WTC11 (cell line): ENCODE measurements around the gene PSMB11. TPM values are rescaled to one million over a fixed set of nuclear protein-coding genes. Genes with fewer than 3 reads are reported as not detected.

Experiments used
- ELF4 ChIP-seq: sonication (generic); formaldehyde crosslinking; IDR thresholded peaks from 2 replicates; pipeline ENCODE4 v1.8.1; 2022; ENCODE audit warnings: low read depth, mild to moderate bottlenecking, moderate library complexity, missing genetic modification reagents
- GTF2I ChIP-seq: fragments of 250-450 bp; sonication (Bioruptor Pico); conservative IDR thresholded peaks from 2 replicates; pipeline ENCODE4 v1.4.0; 2021; ENCODE audit warnings: mild to moderate bottlenecking
- JAZF1 ChIP-seq: fragments of 250-450 bp; sonication (Bioruptor Pico); IDR thresholded peaks from 2 replicates; pipeline ENCODE4 v1.9.0; 2021; ENCODE audit warnings: moderate library complexity, mild to moderate bottlenecking, inconsistent platforms
- MYBL2 ChIP-seq: sonication (generic); formaldehyde crosslinking; IDR thresholded peaks from 2 replicates; pipeline ENCODE4 v1.8.1; 2023; ENCODE audit warnings: mild to moderate bottlenecking, moderate library complexity, missing genetic modification reagents
- NFE2L1 ChIP-seq: sonication (generic); formaldehyde crosslinking; IDR thresholded peaks from 2 replicates; pipeline ENCODE4 v1.8.1; 2023; ENCODE audit warnings: missing genetic modification reagents
- SMAD3 ChIP-seq: sonication (generic); formaldehyde crosslinking; IDR thresholded peaks from 2 replicates; pipeline ENCODE4 v1.8.0; 2022; ENCODE audit warnings: missing genetic modification reagents, mild to moderate bottlenecking, borderline replicate concordance
- SOX15 ChIP-seq: fragments of 250-450 bp; sonication (Bioruptor Pico); IDR thresholded peaks from 2 replicates; pipeline ENCODE4 v1.9.0; 2021; ENCODE audit warnings: mild to moderate bottlenecking
- SP1 ChIP-seq: sonication (generic); formaldehyde crosslinking; conservative IDR thresholded peaks from 2 replicates; pipeline ENCODE4 v1.8.1; 2022; ENCODE audit warnings: missing genetic modification reagents
- TCF7 ChIP-seq: sonication (generic); formaldehyde crosslinking; IDR thresholded peaks from 2 replicates; pipeline ENCODE4 v1.8.0; 2022; ENCODE audit warnings: mild to moderate bottlenecking, low read depth, missing genetic modification reagents, moderate library complexity
- ZNF263 ChIP-seq: sonication (generic); formaldehyde crosslinking; IDR thresholded peaks from 2 replicates; pipeline ENCODE4 v1.8.1; 2022; ENCODE audit warnings: low read depth, mild to moderate bottlenecking, moderate library complexity, missing genetic modification reagents
- total RNA-seq: library from RNA; stranded (reverse); gene quantifications from 3 replicates; pipeline ENCODE4 v1.2.3, GENCODE V29; 2021
- TF ChIP-seq, protein P1 (sequence below): sonication (generic); formaldehyde crosslinking; IDR thresholded peaks from 2 replicates; pipeline ENCODE4 v1.8.0; 2022; ENCODE audit warnings: mild to moderate bottlenecking, missing genetic modification reagents
- TF ChIP-seq, protein P2 (sequence below): fragments of 250-450 bp; sonication (Bioruptor Pico); IDR thresholded peaks from 2 replicates; pipeline ENCODE4 v1.9.0; 2021; ENCODE audit warnings: mild to moderate bottlenecking, borderline replicate concordance
- TF ChIP-seq, protein P3 (sequence below): fragments of 250-450 bp; sonication (Bioruptor Pico); IDR thresholded peaks from 2 replicates; pipeline ENCODE4 v1.9.0; 2021; ENCODE audit warnings: mild to moderate bottlenecking
- TF ChIP-seq, protein P4 (sequence below): sonication (generic); formaldehyde crosslinking; IDR thresholded peaks from 2 replicates; pipeline ENCODE4 v1.8.1; 2023; ENCODE audit warnings: mild to moderate bottlenecking, missing genetic modification reagents
- TF ChIP-seq, protein P5 (sequence below): sonication (generic); formaldehyde crosslinking; conservative IDR thresholded peaks from 2 replicates; pipeline ENCODE4 v1.8.1; 2022; ENCODE audit warnings: mild to moderate bottlenecking, missing genetic modification reagents
- TF ChIP-seq, protein P6 (sequence below): sonication (generic); formaldehyde crosslinking; IDR thresholded peaks from 2 replicates; pipeline ENCODE4 v1.8.0; 2022; ENCODE audit warnings: mild to moderate bottlenecking, missing genetic modification reagents
- TF ChIP-seq, protein P7 (sequence below): sonication (generic); formaldehyde crosslinking; IDR thresholded peaks from 2 replicates; pipeline ENCODE4 v1.8.0; 2022; ENCODE audit warnings: mild to moderate bottlenecking, missing genetic modification reagents
- TF ChIP-seq, protein P8 (sequence below): sonication (generic); formaldehyde crosslinking; IDR thresholded peaks from 2 replicates; pipeline ENCODE4 v1.8.1; 2022; ENCODE audit warnings: missing genetic modification reagents, borderline replicate concordance

PSMB11 gene
- total RNA-seq, 1 experiment from 2014 or later = not detected

DNA sequence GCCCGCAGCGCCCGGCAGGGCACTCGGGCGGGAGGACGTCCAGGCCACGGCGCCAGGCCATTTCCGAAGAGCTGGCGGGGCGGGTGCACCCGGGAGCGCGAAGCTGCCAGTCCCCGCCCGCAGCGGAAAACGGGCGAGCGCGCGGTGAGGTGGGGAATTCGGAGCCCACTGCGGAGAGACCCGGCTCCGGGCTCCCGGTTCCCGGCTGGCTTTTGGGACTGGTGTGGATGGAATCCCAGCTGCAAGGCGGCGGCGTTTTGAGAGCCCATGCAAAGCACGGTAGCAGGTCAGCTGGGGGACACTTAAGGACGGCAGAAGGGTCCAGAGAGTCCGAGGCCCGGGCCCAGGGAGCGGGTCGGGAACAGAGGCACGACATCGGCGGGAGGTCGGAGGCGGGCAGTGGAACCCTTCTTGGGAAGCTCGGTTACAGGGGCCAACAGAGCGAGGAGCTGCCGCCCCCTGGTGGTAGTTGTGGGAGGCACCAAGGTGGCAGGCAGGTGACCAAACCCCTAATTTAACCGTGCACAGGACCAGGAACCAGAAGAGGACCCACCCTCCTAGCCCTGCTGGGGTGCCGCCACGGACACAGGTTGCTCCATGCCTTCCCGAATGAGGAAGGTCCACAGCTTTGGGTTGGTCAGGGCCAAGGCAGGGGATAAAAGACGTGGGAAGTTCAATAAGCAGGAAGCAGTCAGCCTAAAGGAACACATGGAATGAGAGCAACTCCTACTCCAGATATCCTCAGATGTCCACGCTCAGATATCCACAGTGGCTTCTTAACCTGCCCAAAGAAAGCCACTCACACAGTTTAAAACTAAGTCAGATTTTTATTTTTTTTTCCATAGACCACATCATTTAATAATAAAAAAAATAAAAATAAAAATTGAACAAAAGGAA lies 16.0 kb downstream of the PSMB11 start (continued):
- TF ChIP-seq, protein P1, sequence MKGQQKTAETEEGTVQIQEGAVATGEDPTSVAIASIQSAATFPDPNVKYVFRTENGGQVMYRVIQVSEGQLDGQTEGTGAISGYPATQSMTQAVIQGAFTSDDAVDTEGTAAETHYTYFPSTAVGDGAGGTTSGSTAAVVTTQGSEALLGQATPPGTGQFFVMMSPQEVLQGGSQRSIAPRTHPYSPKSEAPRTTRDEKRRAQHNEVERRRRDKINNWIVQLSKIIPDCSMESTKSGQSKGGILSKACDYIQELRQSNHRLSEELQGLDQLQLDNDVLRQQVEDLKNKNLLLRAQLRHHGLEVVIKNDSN = no peak; the same call in 1 of the 2 replicates
- TF ChIP-seq, protein P2, sequence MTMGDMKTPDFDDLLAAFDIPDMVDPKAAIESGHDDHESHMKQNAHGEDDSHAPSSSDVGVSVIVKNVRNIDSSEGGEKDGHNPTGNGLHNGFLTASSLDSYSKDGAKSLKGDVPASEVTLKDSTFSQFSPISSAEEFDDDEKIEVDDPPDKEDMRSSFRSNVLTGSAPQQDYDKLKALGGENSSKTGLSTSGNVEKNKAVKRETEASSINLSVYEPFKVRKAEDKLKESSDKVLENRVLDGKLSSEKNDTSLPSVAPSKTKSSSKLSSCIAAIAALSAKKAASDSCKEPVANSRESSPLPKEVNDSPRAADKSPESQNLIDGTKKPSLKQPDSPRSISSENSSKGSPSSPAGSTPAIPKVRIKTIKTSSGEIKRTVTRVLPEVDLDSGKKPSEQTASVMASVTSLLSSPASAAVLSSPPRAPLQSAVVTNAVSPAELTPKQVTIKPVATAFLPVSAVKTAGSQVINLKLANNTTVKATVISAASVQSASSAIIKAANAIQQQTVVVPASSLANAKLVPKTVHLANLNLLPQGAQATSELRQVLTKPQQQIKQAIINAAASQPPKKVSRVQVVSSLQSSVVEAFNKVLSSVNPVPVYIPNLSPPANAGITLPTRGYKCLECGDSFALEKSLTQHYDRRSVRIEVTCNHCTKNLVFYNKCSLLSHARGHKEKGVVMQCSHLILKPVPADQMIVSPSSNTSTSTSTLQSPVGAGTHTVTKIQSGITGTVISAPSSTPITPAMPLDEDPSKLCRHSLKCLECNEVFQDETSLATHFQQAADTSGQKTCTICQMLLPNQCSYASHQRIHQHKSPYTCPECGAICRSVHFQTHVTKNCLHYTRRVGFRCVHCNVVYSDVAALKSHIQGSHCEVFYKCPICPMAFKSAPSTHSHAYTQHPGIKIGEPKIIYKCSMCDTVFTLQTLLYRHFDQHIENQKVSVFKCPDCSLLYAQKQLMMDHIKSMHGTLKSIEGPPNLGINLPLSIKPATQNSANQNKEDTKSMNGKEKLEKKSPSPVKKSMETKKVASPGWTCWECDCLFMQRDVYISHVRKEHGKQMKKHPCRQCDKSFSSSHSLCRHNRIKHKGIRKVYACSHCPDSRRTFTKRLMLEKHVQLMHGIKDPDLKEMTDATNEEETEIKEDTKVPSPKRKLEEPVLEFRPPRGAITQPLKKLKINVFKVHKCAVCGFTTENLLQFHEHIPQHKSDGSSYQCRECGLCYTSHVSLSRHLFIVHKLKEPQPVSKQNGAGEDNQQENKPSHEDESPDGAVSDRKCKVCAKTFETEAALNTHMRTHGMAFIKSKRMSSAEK = no peak
- TF ChIP-seq, protein P3, sequence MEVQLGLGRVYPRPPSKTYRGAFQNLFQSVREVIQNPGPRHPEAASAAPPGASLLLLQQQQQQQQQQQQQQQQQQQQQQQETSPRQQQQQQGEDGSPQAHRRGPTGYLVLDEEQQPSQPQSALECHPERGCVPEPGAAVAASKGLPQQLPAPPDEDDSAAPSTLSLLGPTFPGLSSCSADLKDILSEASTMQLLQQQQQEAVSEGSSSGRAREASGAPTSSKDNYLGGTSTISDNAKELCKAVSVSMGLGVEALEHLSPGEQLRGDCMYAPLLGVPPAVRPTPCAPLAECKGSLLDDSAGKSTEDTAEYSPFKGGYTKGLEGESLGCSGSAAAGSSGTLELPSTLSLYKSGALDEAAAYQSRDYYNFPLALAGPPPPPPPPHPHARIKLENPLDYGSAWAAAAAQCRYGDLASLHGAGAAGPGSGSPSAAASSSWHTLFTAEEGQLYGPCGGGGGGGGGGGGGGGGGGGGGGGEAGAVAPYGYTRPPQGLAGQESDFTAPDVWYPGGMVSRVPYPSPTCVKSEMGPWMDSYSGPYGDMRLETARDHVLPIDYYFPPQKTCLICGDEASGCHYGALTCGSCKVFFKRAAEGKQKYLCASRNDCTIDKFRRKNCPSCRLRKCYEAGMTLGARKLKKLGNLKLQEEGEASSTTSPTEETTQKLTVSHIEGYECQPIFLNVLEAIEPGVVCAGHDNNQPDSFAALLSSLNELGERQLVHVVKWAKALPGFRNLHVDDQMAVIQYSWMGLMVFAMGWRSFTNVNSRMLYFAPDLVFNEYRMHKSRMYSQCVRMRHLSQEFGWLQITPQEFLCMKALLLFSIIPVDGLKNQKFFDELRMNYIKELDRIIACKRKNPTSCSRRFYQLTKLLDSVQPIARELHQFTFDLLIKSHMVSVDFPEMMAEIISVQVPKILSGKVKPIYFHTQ (CRISPR knock-in tag) = peak; percentile 63; the same call in 1 of the 2 replicates
- TF ChIP-seq, protein P4, sequence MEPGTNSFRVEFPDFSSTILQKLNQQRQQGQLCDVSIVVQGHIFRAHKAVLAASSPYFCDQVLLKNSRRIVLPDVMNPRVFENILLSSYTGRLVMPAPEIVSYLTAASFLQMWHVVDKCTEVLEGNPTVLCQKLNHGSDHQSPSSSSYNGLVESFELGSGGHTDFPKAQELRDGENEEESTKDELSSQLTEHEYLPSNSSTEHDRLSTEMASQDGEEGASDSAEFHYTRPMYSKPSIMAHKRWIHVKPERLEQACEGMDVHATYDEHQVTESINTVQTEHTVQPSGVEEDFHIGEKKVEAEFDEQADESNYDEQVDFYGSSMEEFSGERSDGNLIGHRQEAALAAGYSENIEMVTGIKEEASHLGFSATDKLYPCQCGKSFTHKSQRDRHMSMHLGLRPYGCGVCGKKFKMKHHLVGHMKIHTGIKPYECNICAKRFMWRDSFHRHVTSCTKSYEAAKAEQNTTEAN = no peak
- TF ChIP-seq SOX15 (CRISPR knock-in tag) (no peak), SMAD3 (peak; percentile 61; the same call in 1 of the 2 replicates), MYBL2 (CRISPR knock-in tag) (no peak), SP1 (CRISPR knock-in tag) (peak; percentile 52; the same call in 1 of the 2 replicates), TCF7 (CRISPR knock-in tag) (no peak), ZNF263 (CRISPR knock-in tag) (no peak), ELF4 (CRISPR knock-in tag) (no peak), GTF2I (CRISPR knock-in tag) (no peak), JAZF1 (CRISPR knock-in tag) (no peak), NFE2L1 (CRISPR knock-in tag) (no peak)
- TF ChIP-seq, protein P5, sequence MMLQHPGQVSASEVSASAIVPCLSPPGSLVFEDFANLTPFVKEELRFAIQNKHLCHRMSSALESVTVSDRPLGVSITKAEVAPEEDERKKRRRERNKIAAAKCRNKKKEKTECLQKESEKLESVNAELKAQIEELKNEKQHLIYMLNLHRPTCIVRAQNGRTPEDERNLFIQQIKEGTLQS (CRISPR knock-in tag) = no peak
- TF ChIP-seq, protein P6, sequence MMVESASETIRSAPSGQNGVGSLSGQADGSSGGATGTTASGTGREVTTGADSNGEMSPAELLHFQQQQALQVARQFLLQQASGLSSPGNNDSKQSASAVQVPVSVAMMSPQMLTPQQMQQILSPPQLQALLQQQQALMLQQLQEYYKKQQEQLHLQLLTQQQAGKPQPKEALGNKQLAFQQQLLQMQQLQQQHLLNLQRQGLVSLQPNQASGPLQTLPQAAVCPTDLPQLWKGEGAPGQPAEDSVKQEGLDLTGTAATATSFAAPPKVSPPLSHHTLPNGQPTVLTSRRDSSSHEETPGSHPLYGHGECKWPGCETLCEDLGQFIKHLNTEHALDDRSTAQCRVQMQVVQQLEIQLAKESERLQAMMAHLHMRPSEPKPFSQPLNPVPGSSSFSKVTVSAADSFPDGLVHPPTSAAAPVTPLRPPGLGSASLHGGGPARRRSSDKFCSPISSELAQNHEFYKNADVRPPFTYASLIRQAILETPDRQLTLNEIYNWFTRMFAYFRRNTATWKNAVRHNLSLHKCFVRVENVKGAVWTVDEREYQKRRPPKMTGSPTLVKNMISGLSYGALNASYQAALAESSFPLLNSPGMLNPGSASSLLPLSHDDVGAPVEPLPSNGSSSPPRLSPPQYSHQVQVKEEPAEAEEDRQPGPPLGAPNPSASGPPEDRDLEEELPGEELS (CRISPR knock-in tag) = no peak
- TF ChIP-seq, protein P7, sequence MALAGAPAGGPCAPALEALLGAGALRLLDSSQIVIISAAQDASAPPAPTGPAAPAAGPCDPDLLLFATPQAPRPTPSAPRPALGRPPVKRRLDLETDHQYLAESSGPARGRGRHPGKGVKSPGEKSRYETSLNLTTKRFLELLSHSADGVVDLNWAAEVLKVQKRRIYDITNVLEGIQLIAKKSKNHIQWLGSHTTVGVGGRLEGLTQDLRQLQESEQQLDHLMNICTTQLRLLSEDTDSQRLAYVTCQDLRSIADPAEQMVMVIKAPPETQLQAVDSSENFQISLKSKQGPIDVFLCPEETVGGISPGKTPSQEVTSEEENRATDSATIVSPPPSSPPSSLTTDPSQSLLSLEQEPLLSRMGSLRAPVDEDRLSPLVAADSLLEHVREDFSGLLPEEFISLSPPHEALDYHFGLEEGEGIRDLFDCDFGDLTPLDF (CRISPR knock-in tag) = 0 out of 2 replicates have a peak, but pooled peaks have one; percentile 34
- TF ChIP-seq, protein P8, sequence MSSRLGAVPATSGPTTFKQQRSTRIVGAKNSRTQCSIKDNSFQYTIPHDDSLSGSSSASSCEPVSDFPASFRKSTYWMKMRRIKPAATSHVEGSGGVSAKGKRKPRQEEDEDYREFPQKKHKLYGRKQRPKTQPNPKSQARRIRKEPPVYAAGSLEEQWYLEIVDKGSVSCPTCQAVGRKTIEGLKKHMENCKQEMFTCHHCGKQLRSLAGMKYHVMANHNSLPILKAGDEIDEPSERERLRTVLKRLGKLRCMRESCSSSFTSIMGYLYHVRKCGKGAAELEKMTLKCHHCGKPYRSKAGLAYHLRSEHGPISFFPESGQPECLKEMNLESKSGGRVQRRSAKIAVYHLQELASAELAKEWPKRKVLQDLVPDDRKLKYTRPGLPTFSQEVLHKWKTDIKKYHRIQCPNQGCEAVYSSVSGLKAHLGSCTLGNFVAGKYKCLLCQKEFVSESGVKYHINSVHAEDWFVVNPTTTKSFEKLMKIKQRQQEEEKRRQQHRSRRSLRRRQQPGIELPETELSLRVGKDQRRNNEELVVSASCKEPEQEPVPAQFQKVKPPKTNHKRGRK (CRISPR knock-in tag) = no peak
